GM10847 (cell line): ENCODE results near the gene NUP210L.

Experiments used
- POLR2A ChIP-seq: IDR thresholded peaks from 2 replicates; pipeline ENCODE4 v1.6.1; 2011; ENCODE audit not compliant: insufficient read length; ENCODE audit errors: extremely low read depth

NUP210L gene

GRCh38 chr1:154142358-154142757 lies 12.5 kb downstream of the NUP210L start:
- no peak for TF ChIP-seq POLR2A

- TF ChIP-seq POLR2A, result no peak
Measured at GRCh38 chr1:154141240-154141639, 13.6 kb downstream of the NUP210L start.

GRCh38 chr1:154137888-154138287 lies 17.0 kb downstream of the NUP210L start:
- TF ChIP-seq POLR2A, result no peak

- no peak for TF ChIP-seq POLR2A
Measured at GRCh38 chr1:154133256-154133655, 21.6 kb downstream of the NUP210L start.

- no peak for TF ChIP-seq POLR2A
Measured at GRCh38 chr1:154129391-154129970, 25.4 kb downstream of the NUP210L start.

GRCh38 chr1:154117642-154118041 lies 37.2 kb downstream of the NUP210L start:
- TF ChIP-seq POLR2A, result no peak

- no peak for TF ChIP-seq POLR2A
Measured at GRCh38 chr1:154115180-154115579, 39.7 kb downstream of the NUP210L start.

GRCh38 chr1:154104433-154105082 lies 50.3 kb downstream of the NUP210L start:
- no peak for TF ChIP-seq POLR2A

- no peak for TF ChIP-seq POLR2A
Measured at GRCh38 chr1:154097873-154098272, 57.0 kb downstream of the NUP210L start.

- TF ChIP-seq POLR2A, result no peak
Measured at GRCh38 chr1:154095456-154096060, 59.3 kb downstream of the NUP210L start.

- no peak for TF ChIP-seq POLR2A
Measured at GRCh38 chr1:154094411-154094810, 60.5 kb downstream of the NUP210L start.

- TF ChIP-seq POLR2A, result no peak
Measured at GRCh38 chr1:154093699-154094098, 61.2 kb downstream of the NUP210L start.

- TF ChIP-seq POLR2A, result no peak
Measured at GRCh38 chr1:154091706-154092105, 63.2 kb downstream of the NUP210L start.

GRCh38 chr1:154087574-154087973 lies 67.3 kb downstream of the NUP210L start:
- TF ChIP-seq POLR2A, result no peak

GRCh38 chr1:154081386-154082126 lies 73.3 kb downstream of the NUP210L start:
- no peak for TF ChIP-seq POLR2A

- TF ChIP-seq POLR2A, result no peak
Measured at GRCh38 chr1:154076413-154076812, 78.5 kb downstream of the NUP210L start.
